Upper lobe of left lung (tissue), 4 donors: Measurements from ENCODE around the gene GALNT18.

ENCODE experiments used
- POLR2AphosphoS5 ChIP-seq, 2 donors: sonication (generic); formaldehyde crosslinking; IDR thresholded peaks; one replicate each; pipeline ENCODE4 v1.5.1; 2017; ENCODE audit warnings: antibody characterized with exemption in 2 of 2
- TF ChIP-seq, protein P1 (sequence below), 6 experiments: fragments of 450-650 bp in 4 of 6; fragments of 200-600 bp in 2 of 6; sonication (generic) in 2 of 6; IDR thresholded peaks; one replicate each; pipeline ENCODE4 v1.5.1; 2016 to 2019; ENCODE audit warnings: antibody characterized with exemption in 6 of 6

DNA sequence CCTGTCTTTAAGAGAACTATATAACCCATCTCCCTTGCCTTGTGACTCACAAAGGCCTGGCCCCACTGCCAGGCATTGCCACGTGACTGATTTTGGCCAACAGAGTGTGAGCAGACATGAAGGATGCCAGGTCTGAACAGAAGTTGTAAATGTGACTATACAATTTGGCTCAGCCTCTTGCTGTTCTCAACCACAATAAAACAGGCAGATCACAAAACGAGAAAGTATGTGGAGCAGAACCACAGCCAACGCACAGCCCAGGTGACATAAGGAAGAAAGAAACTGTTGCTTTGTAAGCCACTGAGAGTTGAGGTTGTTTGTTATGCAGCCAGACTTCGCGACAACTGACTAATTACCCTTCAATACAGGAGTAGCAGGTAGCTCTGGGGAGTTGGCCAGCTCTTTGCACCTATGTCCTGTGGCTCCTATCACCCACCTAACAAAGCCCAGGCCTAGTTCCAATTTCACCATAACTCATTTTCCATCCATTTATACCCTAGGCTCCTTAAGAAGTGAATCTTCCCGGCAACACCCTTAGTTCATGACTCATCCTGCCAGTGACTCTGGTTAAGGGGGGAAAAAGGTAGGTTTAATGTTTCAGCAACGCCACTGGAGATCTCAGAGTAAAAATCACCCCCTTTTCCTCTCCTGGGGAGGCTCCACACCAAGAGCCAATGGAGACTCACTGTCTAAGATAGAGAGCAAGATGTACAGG is 53.7 kb downstream of the GALNT18 start:
- TF ChIP-seq, protein P1, sequence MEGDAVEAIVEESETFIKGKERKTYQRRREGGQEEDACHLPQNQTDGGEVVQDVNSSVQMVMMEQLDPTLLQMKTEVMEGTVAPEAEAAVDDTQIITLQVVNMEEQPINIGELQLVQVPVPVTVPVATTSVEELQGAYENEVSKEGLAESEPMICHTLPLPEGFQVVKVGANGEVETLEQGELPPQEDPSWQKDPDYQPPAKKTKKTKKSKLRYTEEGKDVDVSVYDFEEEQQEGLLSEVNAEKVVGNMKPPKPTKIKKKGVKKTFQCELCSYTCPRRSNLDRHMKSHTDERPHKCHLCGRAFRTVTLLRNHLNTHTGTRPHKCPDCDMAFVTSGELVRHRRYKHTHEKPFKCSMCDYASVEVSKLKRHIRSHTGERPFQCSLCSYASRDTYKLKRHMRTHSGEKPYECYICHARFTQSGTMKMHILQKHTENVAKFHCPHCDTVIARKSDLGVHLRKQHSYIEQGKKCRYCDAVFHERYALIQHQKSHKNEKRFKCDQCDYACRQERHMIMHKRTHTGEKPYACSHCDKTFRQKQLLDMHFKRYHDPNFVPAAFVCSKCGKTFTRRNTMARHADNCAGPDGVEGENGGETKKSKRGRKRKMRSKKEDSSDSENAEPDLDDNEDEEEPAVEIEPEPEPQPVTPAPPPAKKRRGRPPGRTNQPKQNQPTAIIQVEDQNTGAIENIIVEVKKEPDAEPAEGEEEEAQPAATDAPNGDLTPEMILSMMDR (IDR thresholded peaks at IDR 0.05) = no peak
- no peak for TF ChIP-seq POLR2AphosphoS5 (IDR thresholded peaks at IDR 0.05)
